Upper lobe of left lung (tissue), 6 donors: Measurements from ENCODE around the gene COTL1. TPM values are rescaled to one million over a fixed set of nuclear protein-coding genes. Genes with fewer than 3 reads are reported as not detected.
A peak's percentile ranks its signal among the peaks of the same experiment; 100 is the strongest.

Experiments
- ATAC-seq, 2 donors: fragments of 200-7000 bp; cut with Tn5 transposase; one replicate each; pipeline ENCODE4 v1.9.1; 2022; ENCODE audit warnings: mild to moderate bottlenecking in 2 of 2, moderate library complexity in 2 of 2; ENCODE audit not compliant: low FRiP score in 2 of 2
- DNase-seq, 2 donors: peaks; one replicate each; pipeline ENCODE4 v3.0.0-alpha.2; 2019 to 2020
- H3K27ac ChIP-seq, 4 donors: fragments of 200-600 bp; sonication (generic); one replicate each; pipeline ENCODE4 v1.5.1; 2016 to 2019
- H3K27me3 ChIP-seq, 4 donors: fragments of 200-600 bp; sonication (generic); one replicate each; pipeline ENCODE4 v1.5.1; 2017 to 2019
- H3K36me3 ChIP-seq, 4 donors: fragments of 200-600 bp; sonication (generic); one replicate each; pipeline ENCODE4 v1.5.1; 2016 to 2019
- H3K4me1 ChIP-seq, 4 donors: fragments of 200-600 bp; sonication (generic); one replicate each; pipeline ENCODE4 v1.5.1; 2018 to 2019
- H3K4me3 ChIP-seq, 4 donors: fragments of 200-600 bp; sonication (generic); one replicate each; pipeline ENCODE4 v1.5.1; 2017 to 2019; ENCODE audit warnings: mild to moderate bottlenecking in 2 of 4, moderate library complexity in 1 of 4
- H3K9me3 ChIP-seq, 4 donors: fragments of 200-600 bp; sonication (generic); one replicate each; pipeline ENCODE4 v1.5.1; 2018 to 2019
- EP300 ChIP-seq, 4 donors: sonication (generic); formaldehyde crosslinking; IDR thresholded peaks; one replicate each; pipeline ENCODE4 v1.5.1; 2017; ENCODE audit warnings: antibody characterized with exemption in 4 of 4, control low read depth in 2 of 4
- POLR2A ChIP-seq, 4 donors: fragments of 450-650 bp; IDR thresholded peaks; one replicate each; pipeline ENCODE4 v1.5.1; 2016 to 2017; ENCODE audit warnings: antibody characterized with exemption in 4 of 4, mild to moderate bottlenecking in 2 of 4
- POLR2AphosphoS5 ChIP-seq, 2 donors: sonication (generic); formaldehyde crosslinking; IDR thresholded peaks; one replicate each; pipeline ENCODE4 v1.5.1; 2017; ENCODE audit warnings: antibody characterized with exemption in 2 of 2
- WGBS, 2 donors: methylation state at CpG; one replicate each; pipeline ENCODE4 v1.1.5; 2017 to 2018; 5-methylcytosine and 5-hydroxymethylcytosine counted together
- total RNA-seq, 6 donors: library from RNA; depleted of rRNA in 4 of 6; stranded (reverse); fragments of >200 nt in 4 of 6; gene quantifications; one replicate each; pipeline versions ENCODE4 v1.1.0 to v1.2.1, GENCODE V29; 2016 to 2021
- TF ChIP-seq, protein P1 (sequence below), 6 experiments: fragments of 450-650 bp in 4 of 6; fragments of 200-600 bp in 2 of 6; sonication (generic) in 2 of 6; IDR thresholded peaks; one replicate each; pipeline ENCODE4 v1.5.1; 2016 to 2019; ENCODE audit warnings: antibody characterized with exemption in 6 of 6
- donor health status: DM: no; HTN: no; CAD: no; lungs with moderate emphysema.
- donor health status: DM: no; HTN: yes; CAD: no; lungs with severe emphysema.

Gene COTL1
- total RNA-seq, 6 donors from 2014 or later, result 31.6 to 256 (median 75.6) TPM

- H3K4me3 ChIP-seq, result no peak overlapping the region
Measured at GRCh38 chr16:84606081-84606875, 11.6 kb downstream of the COTL1 start.

DNA sequence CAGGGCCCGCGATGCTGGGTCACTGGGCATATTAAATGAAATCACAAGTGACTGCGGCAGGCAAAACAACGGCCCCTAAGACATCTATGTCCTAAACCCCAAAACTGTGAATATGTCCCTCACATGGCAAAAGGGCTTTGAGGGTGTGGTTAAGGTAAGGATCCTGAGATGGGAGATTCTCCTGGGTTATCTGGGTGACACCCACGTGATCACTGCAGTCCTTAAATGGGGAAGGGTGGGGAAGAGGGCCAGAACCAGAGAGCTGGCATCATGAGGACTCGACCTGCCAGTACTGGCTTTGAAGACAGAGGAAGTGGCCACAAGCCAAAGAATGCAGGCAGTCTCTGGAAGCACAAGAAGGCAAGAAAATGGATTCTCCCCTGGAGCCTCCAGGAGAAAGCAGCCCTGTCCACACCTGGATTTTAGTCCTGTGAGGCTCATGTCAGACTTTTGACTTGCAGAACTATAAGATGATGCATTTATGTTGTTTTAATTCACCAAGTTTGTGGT is 12.5 kb downstream of the COTL1 start:
- 84 to 89% methylated on average over 6 of the region's 6 CpGs for WGBS, 2 donors
- TF ChIP-seq, protein P1, sequence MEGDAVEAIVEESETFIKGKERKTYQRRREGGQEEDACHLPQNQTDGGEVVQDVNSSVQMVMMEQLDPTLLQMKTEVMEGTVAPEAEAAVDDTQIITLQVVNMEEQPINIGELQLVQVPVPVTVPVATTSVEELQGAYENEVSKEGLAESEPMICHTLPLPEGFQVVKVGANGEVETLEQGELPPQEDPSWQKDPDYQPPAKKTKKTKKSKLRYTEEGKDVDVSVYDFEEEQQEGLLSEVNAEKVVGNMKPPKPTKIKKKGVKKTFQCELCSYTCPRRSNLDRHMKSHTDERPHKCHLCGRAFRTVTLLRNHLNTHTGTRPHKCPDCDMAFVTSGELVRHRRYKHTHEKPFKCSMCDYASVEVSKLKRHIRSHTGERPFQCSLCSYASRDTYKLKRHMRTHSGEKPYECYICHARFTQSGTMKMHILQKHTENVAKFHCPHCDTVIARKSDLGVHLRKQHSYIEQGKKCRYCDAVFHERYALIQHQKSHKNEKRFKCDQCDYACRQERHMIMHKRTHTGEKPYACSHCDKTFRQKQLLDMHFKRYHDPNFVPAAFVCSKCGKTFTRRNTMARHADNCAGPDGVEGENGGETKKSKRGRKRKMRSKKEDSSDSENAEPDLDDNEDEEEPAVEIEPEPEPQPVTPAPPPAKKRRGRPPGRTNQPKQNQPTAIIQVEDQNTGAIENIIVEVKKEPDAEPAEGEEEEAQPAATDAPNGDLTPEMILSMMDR (IDR thresholded peaks at IDR 0.05), result no peak
- TF ChIP-seq EP300 (IDR thresholded peaks at IDR 0.05) (no peak), POLR2AphosphoS5 (IDR thresholded peaks at IDR 0.05) (no peak), POLR2A (IDR thresholded peaks at IDR 0.05) (no peak)
- H3K4me1 ChIP-seq, result peaks cover 23 to 73% (median 41%) of the 10 kb centered on the region in 4 donors

More at GRCh38 chr16:84606081-84606875, 11.6 kb downstream of the COTL1 start:
- TF ChIP-seq POLR2AphosphoS5 (IDR thresholded peaks at IDR 0.05) (no peak), EP300 (IDR thresholded peaks at IDR 0.05) (no peak), POLR2A (IDR thresholded peaks at IDR 0.05) (no peak)
- TF ChIP-seq, protein P1 (IDR thresholded peaks at IDR 0.05), result no peak
- 78 to 82% methylated on average over 14 of the region's 14 CpGs for WGBS, 2 donors
- H3K36me3 ChIP-seq, result no peaks in the 10 kb centered on the region
- peak overlapping the region in 2 of 4 donors; percentile 21 to 83 for H3K27ac ChIP-seq
- no peaks in the 10 kb centered on the region for H3K9me3 ChIP-seq
- DNase-seq (no peak), ATAC-seq (no peak)
- peaks cover 22 to 70% (median 38%) of the 10 kb centered on the region in 4 donors for H3K4me1 ChIP-seq
- H3K27me3 ChIP-seq, result no peaks in the 10 kb centered on the region

DNA sequence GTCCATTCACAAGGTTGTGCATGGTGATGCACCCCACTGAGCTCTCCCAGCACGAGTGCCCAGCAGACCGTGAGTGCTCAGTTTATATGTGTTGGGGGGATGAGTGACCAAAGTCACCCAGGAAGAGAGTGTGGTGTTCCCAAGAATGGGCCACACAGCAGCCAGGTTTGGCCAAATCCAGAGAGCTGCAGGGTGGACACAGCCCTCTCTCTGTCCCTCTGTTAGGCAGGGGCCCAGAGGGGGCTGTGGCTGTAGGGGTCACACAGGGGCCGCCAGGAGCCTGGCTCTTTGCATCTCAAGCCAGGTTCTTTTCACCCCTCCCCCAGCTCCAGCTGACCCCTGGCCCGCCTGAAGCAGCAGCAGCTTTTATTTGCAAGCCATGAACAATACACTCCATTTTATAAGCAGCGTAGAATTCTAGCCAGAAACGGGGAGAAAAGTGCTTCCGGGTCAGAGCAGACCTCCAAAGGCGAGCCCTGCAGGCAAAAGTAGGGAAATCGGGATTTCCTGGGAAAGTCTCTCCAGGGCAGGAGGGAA is 13.3 kb downstream of the COTL1 start:
- Histone ChIP-seq H3K36me3 (no peaks in the 10 kb centered on the region), H3K27ac (peak overlapping the region in 3 of 4 donors; percentile 83 to 92 (median 90)), H3K4me3 (no peak overlapping the region), H3K4me1 (peaks cover 31 to 82% (median 48%) of the 10 kb centered on the region in 4 donors), H3K27me3 (no peaks in the 10 kb centered on the region), H3K9me3 (no peaks in the 10 kb centered on the region)
- no peak for TF ChIP-seq POLR2A (IDR thresholded peaks at IDR 0.05)
- no peak for TF ChIP-seq POLR2AphosphoS5 (IDR thresholded peaks at IDR 0.05)
- TF ChIP-seq, protein P1 (IDR thresholded peaks at IDR 0.05), result no peak
- no peak for TF ChIP-seq EP300 (IDR thresholded peaks at IDR 0.05)
- no peak for ATAC-seq
- no peak for DNase-seq
- WGBS, 2 donors, result 80 to 90% methylated on average over 9 of the region's 9 CpGs

More for the DNA sequence above, 12.5 kb downstream of the COTL1 start:
- H3K9me3 ChIP-seq, result no peaks in the 10 kb centered on the region
- DNase-seq, result no peak
- H3K4me3 ChIP-seq, result no peak overlapping the region
- H3K27me3 ChIP-seq, result no peaks in the 10 kb centered on the region
- ATAC-seq, result no peak
- peak overlapping the region in 1 of 4 donors; percentile 83 for H3K27ac ChIP-seq
- no peaks in the 10 kb centered on the region for H3K36me3 ChIP-seq

DNA sequence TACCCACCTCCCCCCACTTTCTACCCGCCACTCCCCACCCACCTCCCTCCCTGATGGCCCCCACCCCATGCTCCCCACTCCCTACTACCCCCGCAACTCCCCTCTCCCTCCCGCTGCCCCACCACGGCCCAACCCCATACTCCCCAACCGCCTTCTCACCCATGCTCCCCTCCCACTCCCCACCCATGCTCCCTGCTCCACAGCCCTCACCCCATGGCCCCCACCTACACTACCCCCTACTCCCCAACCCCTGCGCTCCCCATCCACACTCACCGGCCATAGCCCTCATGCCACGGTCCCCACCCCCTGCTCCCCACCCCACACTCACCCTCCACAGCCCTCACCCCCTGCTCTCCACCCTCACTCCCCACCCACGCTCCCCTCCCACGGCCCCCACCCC is 13.9 kb downstream of the COTL1 start:
- 89 to 93% methylated on average over 7 to 8 of the region's 10 CpGs for WGBS, 2 donors

More for the DNA sequence above, 13.9 kb downstream of the COTL1 start:
- DNase-seq, result no peak
- ATAC-seq, result no peak
- TF ChIP-seq POLR2A (IDR thresholded peaks at IDR 0.05), result no peak
- no peak for TF ChIP-seq POLR2AphosphoS5 (IDR thresholded peaks at IDR 0.05)
- TF ChIP-seq EP300 (IDR thresholded peaks at IDR 0.05), result no peak
- TF ChIP-seq, protein P1 (IDR thresholded peaks at IDR 0.05), result no peak
- no peaks in the 10 kb centered on the region for H3K9me3 ChIP-seq
- H3K27ac ChIP-seq, result peak overlapping the region; percentile 80 to 92 (median 86)
- H3K27me3 ChIP-seq, result no peaks in the 10 kb centered on the region
- H3K4me1 ChIP-seq, result peaks cover 37 to 84% (median 52%) of the 10 kb centered on the region in 4 donors
- no peak overlapping the region for H3K4me3 ChIP-seq
- H3K36me3 ChIP-seq, result no peaks in the 10 kb centered on the region
